Stromal cell of bone marrow (primary cell): ENCODE data around the gene TXNL4A.
A peak's percentile ranks its signal among the peaks of the same experiment; 100 is the strongest.
"Not testable (repeated sequence)": the region's sequence is repeated elsewhere in the genome, so short reads cannot be mapped to it uniquely, and the experiment has no call there.

Source experiments
- DNase-seq: peaks from one replicate; pipeline ENCODE4 v3.0.0-alpha.2; 2012; ENCODE audit warnings: low read depth

TXNL4A gene

DNA sequence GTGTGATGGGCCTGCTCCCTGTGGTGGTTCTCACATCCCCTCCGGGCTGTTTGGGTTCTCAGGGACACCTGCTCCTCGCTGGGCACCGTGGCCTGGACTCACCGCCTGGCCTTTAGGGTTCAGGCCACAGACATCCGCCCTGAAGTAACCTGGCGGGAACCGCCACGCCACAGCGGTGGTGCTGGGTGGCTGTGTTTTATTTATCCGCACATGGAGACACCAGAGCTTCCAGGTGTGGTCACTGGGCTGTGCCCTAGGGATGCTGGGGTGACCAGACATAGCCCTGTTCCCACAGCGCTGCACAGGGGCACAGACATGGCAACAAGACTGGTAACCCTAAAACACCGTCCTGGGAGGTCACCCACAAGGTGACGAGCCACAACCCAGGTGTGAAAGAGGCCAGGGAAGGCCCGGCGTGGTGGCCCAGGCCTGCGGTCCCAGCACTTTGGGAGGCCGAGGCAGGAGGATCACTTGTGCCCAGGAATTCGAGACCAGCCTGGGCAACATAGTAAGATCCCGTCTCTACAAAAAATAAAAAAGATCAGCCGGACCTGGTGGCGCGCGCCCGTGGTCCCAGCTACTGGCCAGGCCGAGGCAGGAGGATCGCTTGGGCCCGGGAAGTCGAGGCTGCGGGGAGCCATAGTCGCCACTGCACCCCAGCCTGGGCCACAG, 24.6 kb downstream of the TXNL4A start:
- no peak for DNase-seq

DNA sequence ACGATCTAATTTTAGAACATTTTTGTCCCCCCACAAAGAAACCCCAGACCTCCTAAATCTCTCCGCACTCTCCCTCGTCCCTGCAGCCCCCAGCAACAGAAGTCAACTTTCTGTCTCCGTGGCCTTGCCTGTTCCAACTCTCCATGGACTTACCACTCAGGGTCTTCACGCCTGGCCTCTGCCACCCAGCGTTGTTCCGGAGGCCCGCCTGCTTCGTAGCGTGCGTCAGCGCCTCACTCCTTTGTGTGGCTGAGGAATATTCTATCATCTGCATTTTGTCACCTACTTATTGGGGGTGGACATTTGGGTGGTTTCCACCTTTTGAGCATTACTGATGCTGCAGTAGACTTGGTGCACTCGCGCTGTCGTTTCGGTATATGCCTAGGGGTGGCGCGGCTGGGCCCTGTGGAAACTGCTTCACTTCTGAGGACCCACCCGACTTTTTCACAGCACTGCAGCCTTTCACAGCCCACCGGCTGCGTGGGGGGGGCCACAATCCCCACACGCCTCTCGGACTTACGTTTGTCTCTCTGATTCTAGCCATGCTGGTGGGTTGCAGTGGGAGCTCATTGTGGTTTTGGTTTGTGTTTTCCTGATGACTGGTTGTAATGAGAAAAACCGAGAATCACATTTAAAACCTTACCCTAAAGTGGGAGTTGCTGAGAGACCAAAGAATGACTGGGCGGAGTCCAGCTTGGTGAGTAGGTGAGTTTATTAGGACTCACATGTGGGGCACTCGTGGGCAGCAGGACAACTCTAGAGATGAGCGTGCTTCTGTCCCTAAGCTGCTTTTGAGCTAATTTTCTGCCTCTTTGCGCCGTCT, 25.3 kb downstream of the TXNL4A start:
- no peak for DNase-seq

DNA sequence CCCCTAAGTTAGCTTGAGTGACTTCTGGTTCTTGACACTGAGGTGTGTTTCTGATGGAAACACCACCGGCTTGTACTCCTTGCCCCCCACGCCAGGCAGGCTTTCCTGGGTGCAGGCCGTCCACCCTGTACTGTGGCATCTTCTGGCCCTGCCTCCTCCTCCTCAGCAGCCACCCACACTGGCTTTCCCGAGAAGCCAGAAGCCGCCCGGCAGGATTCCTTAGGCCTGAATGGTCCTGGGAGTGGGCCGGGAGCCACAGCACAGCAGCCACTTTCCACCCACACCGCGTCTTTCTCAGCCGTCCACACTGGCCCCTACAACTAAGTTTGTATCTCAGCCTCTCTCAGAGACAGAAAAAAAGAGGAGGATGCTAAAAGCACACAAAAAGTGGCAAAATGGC, 26.1 kb downstream of the TXNL4A start:
- DNase-seq = peak; percentile 40

DNA sequence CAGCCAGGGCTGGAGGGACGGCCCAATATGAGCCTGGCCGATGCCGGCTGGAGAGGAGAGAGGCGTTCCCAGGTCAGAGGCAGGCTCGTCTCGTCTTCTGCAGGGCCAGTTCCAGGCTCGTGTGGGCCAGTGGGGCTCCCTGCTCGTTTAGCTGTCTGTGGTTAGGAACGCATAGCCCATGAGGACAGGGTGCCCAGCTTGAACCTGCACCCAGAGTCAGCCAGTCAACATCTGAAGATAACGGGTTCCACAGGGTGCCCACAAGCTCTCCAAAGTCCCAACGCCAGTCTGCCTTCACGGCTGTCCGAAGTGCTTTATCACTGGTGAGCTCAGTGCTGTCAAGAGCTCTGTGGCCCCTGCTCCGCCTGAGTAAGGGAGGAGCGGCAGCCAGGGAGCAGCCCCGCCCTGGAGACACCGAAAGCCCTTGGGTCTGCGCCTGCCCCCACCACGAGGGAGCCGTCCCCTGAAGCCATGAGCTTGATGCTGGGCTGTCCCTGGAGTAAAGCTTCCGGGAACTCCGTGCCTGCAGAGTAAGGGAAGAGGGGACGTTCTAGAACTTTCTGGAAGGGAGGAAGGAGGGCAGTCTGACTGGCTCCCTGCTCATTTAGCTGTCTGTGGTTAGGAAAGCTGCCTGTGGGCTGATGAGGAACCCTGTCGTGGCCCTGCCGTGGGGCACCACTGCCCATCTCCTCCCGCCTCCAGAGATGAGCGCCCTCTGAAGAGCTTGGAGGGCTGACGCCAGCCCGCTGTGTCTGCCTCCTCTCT, 26.7 kb downstream of the TXNL4A start:
- no peak for DNase-seq

DNA sequence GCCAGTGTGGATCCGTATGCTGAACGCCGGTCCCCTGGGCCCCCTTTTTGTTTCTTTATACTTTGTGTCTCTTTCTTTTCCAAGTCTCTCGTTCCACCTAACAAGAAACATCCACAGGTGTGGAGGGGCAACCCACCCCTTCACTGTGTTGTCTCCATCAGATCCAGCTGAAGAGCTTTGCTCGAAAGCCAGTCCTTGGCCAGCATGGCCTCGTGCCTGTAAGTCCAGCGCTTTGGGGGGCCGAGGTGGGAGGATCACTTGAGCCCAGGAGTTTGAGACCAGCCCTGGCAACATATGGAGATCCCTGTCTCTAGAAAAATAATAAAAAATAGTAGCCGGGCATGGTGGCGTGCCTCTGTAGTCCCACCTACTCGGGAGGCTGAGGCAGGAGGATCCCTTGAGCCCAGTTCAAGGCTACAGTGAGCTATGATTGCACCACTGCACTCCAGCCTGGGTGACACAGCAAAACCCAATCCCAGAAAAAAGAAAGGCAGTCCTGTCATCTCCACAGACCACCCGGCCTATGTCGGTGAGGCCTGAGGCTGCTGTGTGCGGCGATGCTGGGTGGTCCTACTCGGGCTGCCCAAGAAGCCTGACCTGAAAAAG, 27.3 kb downstream of the TXNL4A start:
- no peak for DNase-seq

DNA sequence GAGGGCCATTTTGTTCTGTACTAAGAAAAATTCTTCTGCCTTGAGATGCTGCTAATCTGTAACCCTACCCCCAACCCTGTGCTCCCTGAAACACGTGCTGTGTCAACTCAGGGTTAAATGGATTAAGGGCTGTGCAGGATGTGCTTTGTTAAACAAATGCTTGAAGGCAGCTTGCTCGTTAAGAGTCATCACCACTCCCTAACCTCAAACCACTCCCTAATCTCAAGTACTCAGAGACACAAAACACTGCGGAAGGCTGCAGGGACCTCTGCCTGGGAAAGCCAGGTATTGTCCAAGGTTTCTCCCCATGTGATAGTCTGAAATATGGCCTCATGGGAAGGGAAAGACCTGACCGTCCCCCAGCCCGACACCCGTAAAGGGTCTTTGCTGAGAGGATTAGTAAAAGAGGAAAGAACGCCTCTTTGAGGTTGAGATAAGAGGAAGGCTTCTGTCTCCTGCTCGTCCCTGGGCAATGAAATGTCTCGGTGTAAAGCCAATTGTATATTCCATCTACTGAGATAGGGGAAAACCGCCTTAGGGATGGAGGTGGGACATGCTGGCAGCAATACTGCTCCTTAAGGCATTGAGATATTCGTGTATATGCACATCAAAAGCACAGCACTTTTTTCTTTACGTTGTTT, 28.1 kb downstream of the TXNL4A start:
- DNase-seq = not testable (repeated sequence)

DNA sequence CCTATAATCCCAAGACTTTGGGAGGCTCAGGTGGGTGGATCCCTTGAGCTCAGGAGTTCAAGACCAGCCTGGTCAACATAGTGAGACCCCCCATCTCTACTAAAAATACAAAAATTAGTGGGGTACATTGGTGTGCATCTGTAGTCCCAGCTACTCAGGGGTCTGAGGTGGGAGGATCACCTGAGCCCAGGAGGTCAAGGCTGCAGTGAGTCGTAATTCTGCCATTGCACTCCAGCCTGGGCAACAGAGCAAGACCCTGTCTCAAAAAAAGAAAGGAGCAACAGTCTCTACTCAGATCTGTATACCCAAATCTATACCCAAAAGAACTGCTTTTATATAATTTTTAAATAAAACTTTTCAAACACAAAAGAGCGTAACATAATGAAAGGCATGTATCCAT, 29.4 kb downstream of the TXNL4A start:
- no peak for DNase-seq

DNA sequence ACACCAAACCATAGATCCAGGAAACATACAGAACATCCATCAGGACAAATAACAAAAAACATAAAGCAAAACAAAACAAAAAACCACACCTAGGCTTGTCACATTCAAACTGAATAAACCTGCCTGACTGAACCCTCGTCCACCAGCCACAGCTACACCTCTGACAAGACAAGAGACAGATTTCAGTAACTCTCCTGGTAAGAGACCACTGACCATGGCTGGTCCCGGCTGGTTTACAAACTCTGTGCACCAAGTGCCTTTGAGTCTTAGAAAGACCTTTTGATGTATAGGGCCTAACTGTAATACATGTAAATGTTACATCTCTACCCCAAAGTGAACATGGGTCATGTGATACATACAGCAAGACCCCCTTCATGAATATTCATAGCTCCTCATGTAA, 32.1 kb downstream of the TXNL4A start:
- no peak for DNase-seq

DNA sequence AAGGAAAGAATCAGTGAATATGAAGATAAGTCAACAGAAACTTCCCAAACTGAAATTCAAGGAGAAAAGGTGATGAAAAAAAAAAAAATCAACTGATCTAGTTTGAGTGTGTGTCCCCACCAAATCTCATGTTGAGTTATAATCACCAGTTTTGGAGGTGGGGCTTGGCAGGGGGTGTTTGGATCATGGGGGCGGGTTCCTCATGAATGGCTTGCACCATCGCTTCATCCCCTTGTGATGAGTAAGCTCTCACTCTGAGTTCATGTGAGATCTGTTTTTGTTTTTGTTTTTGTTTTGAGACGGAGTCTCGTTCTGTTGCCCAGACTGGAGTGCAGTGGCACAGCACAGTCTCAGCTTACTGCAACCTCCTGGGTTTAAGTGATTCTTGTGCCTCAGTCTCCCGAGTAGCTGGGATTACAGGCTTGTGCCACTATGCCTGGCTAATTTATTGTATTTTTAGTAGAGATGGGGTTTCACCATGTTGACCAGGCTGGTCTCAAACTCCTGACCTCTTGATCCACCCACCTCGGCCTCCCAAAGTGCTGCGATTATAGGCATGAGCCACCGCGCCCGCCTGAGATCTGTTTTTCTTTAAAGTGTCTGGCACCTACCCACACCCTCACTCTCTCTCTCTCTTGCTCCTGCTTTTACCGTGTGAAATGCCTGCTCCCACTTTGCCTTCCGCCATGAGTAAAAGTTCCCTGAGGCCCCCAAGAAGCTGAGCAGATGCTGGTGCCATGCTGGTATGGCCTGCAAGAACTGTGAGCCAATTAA, 32.9 kb downstream of the TXNL4A start:
- no peak for DNase-seq

DNA sequence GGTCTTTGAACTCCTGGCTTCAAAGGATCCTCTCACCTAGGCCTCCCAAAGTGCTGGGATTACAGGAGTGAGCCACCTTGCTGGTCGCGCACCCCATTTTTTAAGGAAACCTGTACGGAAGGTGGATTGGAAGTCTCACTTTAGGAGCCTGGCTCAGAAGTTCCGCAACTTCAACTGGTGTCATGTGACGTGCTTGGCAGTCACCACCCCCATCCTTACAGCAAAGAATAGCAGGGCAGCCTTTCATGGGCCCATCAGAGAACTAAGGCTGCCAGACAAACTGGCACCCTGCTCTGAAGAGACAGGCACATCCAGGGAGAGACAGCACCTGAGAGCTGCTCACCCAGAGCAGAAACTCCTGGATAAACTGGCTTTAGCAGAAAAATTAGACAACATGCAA, 33.6 kb downstream of the TXNL4A start:
- DNase-seq = no peak

DNA sequence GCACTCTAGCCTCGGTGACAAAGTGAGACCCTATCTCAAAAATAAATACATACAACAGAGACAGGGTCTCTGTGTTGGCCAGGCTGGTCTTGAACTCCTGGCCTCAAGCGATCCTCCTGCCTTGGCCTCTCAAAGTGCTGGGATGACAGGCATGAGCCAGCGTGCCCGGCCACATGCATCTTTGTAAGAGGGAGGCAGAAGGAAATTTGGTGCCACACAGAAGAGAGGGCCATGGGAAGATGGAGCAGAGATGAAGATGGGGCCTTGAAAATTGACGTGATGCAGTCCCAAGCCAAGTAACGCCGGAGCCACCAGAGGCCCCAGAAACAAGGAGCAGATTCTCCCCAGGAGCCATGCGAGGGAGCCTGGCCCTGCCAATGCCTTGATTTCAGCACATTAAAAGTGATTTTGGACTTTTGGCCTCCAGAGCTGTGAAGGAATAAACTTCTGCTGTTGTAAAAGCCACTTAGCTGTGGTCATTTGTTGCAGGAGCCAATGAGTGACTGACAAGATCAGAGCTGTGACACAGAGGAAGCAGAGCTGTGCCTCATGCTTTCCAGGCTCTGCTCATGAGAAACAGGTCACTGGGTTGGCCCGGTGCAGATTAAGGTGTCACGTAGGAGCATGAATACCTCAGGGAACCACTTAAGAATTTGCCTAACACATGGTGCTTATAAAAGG, 34.3 kb downstream of the TXNL4A start:
- no peak for DNase-seq

DNA sequence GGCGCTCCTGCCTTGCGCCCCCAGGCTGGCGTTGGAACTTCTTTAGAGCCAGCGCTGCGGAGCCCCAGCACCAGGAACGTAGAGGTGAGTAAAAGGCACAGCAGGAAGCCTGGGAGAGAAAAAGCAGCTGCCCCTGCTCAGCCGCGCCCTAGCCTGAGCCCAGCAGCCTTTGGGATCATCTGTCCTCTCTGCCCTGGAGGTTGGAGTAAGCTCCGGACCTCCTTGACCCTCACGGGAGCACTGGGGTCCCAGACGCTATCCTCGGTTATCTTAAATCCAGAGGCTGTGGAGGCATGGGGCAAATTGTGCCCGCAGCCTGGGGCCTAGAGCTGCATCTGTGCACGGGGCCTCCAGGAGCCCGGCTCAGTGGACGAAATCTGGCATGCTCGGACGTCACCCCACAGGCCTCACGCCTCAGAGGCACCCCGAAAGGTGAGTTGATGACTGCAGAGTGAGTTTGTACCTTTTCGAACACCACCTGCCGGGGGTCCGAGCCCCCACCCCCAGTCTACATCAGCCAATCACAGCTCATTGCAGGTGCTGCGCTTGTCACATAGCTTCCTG, 35.3 kb downstream of the TXNL4A start:
- DNase-seq = no peak

DNA sequence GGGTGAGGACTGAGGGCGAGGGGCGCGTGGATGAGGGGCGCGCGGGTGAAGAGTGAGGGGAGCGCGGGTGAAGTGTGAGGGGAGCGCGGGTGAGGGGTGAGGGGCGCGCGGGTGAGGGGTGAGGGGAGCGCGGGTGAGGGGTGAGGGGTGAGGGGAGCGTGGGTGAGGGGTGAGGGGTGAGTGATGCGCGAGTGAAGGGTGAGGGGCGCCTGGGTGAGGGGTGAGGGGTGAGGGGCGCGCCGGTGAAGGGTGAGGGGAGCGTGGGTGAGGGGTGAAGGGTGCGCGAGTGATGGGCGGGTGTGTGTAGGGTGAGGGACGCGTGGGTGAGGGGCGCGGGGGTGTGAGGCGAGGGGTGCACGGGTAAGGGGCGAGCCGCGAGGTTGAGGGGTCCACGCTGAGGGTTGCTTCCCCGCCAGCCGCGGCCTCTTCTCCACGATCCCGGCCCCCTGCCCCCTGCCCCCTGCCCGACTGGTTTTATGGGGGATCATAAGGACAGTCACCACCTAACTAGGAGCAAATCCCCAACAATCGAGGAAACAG, 35.8 kb downstream of the TXNL4A start:
- no peak for DNase-seq

DNA sequence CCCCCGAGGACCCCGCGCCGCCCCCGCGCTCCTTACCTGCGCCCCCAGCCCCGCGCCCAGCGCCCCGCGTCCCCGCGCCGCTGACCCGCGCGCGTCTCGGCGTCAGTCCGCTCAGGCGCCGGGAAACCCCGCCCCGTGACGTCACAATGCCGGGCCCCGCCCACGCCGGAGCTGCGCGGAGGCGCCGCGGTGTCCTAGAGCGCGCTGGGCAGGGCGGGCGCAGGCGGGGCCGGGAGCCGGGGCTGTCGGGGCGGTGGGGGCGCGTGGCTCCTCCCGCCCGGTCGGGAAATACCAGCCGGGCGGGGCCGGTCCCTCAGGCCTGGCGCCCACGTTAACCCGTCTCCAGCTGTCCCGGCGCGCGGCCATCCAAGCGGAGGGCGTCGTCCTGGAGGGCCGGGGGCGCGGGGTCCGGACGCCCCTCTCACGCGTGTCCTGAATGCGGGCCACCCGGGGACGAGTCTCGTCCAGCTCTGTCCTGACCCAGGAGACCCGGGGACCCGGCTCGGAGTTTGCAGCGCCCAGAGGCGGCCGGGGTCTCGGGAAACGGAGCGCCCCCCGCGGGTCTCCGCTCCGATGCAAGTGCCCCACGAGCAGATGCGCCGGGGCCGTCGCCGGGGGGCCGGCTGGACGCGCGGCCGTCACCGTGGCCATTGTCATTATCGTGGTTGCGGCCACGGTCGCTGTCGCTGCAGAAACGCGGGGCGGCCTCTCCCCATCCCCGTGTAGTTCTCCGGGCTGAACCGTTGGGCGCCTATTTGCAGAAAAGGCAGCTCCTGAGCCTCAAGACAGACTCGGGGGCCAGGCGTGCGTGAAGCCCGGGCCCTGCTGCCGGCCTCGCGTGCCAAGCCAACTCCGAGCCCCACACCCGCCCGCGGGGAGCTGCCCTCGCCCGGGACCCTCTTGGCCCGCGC, 36.6 kb downstream of the TXNL4A start, which contains the start of gene SLC66A2:
TSS of gene SLC66A2 (minus strand) at position 109 of the 911 bp plus-strand sequence. CDS start 727 bp downstream, outside the sequence.
- peak; percentile 76 for DNase-seq

DNA sequence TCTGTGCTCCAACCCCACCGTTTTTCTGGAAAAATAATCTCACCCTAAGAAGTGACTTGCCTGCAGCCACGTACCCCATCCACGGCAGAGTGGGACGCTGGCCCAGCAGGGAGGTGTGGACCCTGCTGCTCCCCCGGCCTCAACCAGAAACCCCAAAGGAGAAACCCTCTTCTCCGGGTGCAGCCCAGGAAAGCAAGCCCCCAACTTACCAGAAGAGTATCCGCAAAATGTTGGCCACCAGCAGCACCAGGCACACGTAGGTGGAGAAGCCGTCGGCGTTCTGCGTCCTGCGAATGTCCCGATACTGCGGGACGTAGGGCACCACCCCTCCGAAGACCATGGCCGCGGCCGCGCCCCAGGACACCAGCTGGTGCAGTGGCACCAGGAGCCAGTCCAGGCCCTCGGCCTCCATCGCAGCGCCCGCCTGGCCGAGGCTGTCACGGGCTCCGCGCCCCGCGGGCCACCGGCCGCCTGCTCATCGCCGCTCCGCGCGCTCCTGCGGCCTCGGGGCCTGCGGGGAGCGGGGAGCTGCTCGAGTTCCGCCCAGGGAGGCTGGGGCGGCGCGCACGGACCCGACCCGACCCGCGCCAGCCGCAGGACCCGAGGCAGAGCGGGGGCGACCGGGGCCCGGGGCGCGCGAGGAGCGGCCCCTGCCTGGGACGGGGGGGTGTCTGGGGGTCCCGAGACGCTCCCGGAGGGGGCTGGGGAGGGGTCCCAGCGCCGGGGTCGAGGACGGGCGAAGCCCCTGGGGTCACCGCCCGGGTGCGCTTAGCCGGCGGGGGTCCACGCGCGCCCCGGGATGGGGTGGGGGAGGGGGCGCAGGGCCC, 37.6 kb downstream of the TXNL4A start:
- no peak for DNase-seq

DNA sequence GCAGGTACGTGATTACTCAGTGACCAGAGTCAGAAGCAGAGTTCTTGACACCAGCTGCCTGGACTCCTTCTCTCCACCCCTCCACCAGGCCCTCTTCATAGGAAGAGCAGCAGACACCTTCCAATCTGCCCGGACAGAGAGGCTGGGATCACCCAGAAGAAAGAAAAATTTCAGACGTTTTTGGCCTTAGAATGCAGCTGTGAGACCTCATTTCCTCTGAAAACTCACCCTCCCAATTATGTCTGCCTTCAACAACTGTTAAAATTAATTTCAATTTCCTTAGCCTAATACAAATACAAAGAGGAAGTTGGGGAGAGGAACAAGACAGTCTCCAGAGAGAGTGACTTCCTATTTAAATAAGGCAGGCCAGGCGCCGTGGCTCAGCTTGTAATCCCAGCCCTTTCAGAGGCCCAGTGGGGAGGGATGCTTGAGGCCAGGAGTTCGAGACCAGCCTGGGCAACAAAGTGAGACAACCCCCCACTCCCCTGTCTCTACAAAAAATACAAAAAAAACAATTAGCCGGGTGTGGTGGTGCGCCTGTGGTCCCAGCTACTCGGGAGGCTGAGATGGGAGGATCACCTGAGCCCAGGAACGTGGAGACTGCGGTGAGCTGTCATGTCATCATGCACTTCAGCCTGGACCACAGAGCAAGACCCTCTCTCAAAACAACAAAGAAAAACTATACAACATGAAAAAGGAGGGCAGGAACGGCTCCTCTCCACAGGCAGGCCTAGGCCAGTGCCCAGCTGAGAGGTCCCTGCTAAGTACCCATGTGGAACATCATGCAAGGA, 38.5 kb downstream of the TXNL4A start:
- DNase-seq = no peak
